ENCODE results near the gene LHCGR. TPM values are rescaled to one million over a fixed set of nuclear protein-coding genes. Genes with fewer than 3 reads are reported as not detected.

Gene LHCGR
- total RNA-seq, 1 experiment from 2014 or later: 0.31 TPM

- ChIA-PET POLR2A (no interaction called here), CTCF (interaction anchor here (1.2 kb wide), 1 partner anchor 141 kb away, joined by 3 read pairs; no protein-coding TSS in a partner anchor)
- ATAC-seq: no peak
- Mint-ChIP-seq H3K4me3 (no peak overlapping the region), H3K27ac (no peak overlapping the region), H3K27me3 (ENCODE audit: low read depth) (no peaks in the 10 kb centered on the region), H3K4me1 (no peaks in the 10 kb centered on the region), H3K36me3 (no peaks in the 10 kb centered on the region), H3K9me3 (no peaks in the 10 kb centered on the region)
- no peak for DNase-seq (ENCODE audit: low spot score)
- TF ChIP-seq NFE2L1 (CRISPR knock-in tag; IDR thresholded peaks at IDR 0.05) (no peak), TP53 (CRISPR knock-in tag; IDR thresholded peaks at IDR 0.05) (no peak), FOXK1 (CRISPR knock-in tag; IDR thresholded peaks at IDR 0.05) (no peak), CDX4 (CRISPR knock-in tag; IDR thresholded peaks at IDR 0.05; ENCODE audit: borderline replicate concordance) (no peak), ZNF232 (CRISPR knock-in tag; IDR thresholded peaks at IDR 0.05) (no peak), FOXP4 (CRISPR knock-in tag; IDR thresholded peaks at IDR 0.05) (no peak), ESRRA (CRISPR knock-in tag; IDR thresholded peaks at IDR 0.05; ENCODE audit: borderline replicate concordance) (no peak), USF2 (CRISPR knock-in tag; IDR thresholded peaks at IDR 0.05) (no peak)
Measured at GRCh38 chr2:48779019-48779716, 23.6 kb upstream of the LHCGR start.

- DNase-seq (ENCODE audit: low spot score): no peak
- no peak for TF ChIP-seq ZMAT4 (CRISPR knock-in tag; IDR thresholded peaks at IDR 0.05)
- no peak for TF ChIP-seq CREM (CRISPR knock-in tag; IDR thresholded peaks at IDR 0.05)
- no peak for TF ChIP-seq ZNF121 (CRISPR knock-in tag; IDR thresholded peaks at IDR 0.05)
- no peak for TF ChIP-seq ATF6 (CRISPR knock-in tag; IDR thresholded peaks at IDR 0.05)
- no peak for TF ChIP-seq ATF2 (CRISPR knock-in tag; IDR thresholded peaks at IDR 0.05; ENCODE audit: borderline replicate concordance, low read depth)
- no peak for TF ChIP-seq KAT7 (CRISPR knock-in tag; IDR thresholded peaks at IDR 0.05; ENCODE audit: borderline replicate concordance)
- no peak for TF ChIP-seq ZNF317 (CRISPR knock-in tag; IDR thresholded peaks at IDR 0.05; ENCODE audit: borderline replicate concordance, low read depth)
- TF ChIP-seq E2F1 (CRISPR knock-in tag; IDR thresholded peaks at IDR 0.05): no peak
- no peak for TF ChIP-seq USF1 (CRISPR knock-in tag; IDR thresholded peaks at IDR 0.05)
- TF ChIP-seq SMAD4 (CRISPR knock-in tag; IDR thresholded peaks at IDR 0.05): no peak
- no peak for TF ChIP-seq ETV6 (CRISPR knock-in tag; IDR thresholded peaks at IDR 0.05)
- TF ChIP-seq RORB (CRISPR knock-in tag; IDR thresholded peaks at IDR 0.05): no peak
- CTCF ChIA-PET: no interaction called here
- Mint-ChIP-seq H3K4me3 (no peak overlapping the region), H3K27me3 (ENCODE audit: low read depth) (no peaks in the 10 kb centered on the region), H3K9me3 (no peaks in the 10 kb centered on the region), H3K36me3 (no peaks in the 10 kb centered on the region), H3K4me1 (no peaks in the 10 kb centered on the region), H3K27ac (no peak overlapping the region)
- POLR2A ChIA-PET: no interaction called here
- ATAC-seq: no peak
Measured at GRCh38 chr2:48774251-48774650, 18.7 kb upstream of the LHCGR start.
